Left renal pelvis (tissue), 4 donors: ENCODE data around the gene PPM1H. TPM values are rescaled to one million over a fixed set of nuclear protein-coding genes. Genes with fewer than 3 reads are reported as not detected.
"Not testable (repeated sequence)": the region's sequence is repeated elsewhere in the genome, so short reads cannot be mapped to it uniquely, and the experiment has no call there.

ENCODE experiments used
- DNase-seq, 4 donors: peaks; one replicate each; pipeline ENCODE4 v3.0.0-alpha.2; 2013; ENCODE audit warnings: low read depth in 4 of 4, low spot score in 3 of 4
- polyA plus RNA-seq, 4 donors: library from polyadenylated mRNA; unstranded; fragments of 120-200 nt; gene quantifications; one replicate each; pipeline ENCODE4 v1.2.1, GENCODE V29; 2013; ENCODE audit not compliant: insufficient read length in 4 of 4

The PPM1H gene
- polyA plus RNA-seq, 4 donors: 4.1 to 30.8 (median 28.2) TPM

DNA sequence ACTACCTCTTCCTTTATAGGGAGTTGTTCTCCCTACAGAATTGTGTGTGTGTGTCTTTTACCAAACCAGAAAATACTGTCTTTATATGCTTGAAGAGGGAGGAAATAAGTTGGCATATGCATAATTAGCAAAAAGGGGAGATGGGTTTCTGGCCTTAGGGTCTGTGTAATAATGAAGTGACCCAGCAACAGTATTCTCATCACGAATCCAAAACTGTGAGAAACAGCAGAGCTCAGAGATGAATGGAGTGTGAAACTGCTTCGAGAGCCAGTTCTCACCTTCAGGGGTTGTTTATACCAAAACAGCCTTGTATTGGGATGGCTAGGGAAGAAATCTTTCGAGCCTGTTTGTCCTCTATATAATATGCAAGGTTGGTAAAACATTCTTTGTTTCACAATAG lies 240.8 kb downstream of the PPM1H start:
- no peak for DNase-seq

GRCh38 chr12:62693376-62694050 lies 241.4 kb downstream of the PPM1H start:
- no peak for DNase-seq

GRCh38 chr12:62692884-62693283 lies 242.1 kb downstream of the PPM1H start:
- DNase-seq: no peak

DNA sequence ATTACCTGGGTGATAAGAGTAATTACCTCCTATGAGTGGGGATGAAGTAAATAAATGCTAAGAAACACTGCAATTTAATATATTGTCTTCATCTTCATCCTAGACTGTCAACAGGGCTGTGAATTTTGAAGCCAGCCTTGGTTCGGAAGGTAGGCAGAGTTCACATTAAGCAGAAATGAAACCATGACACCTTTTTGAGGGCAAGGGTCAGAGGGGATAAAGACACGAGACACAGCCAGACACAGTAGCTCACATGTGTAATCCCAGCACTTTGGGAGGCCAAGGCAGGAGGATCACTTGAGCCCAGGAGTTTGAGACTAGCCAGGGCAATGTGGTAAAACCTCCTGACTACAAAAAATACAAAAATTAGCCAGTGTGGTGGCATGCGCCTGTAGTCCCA lies 243.6 kb downstream of the PPM1H start:
- DNase-seq: no peak

DNA sequence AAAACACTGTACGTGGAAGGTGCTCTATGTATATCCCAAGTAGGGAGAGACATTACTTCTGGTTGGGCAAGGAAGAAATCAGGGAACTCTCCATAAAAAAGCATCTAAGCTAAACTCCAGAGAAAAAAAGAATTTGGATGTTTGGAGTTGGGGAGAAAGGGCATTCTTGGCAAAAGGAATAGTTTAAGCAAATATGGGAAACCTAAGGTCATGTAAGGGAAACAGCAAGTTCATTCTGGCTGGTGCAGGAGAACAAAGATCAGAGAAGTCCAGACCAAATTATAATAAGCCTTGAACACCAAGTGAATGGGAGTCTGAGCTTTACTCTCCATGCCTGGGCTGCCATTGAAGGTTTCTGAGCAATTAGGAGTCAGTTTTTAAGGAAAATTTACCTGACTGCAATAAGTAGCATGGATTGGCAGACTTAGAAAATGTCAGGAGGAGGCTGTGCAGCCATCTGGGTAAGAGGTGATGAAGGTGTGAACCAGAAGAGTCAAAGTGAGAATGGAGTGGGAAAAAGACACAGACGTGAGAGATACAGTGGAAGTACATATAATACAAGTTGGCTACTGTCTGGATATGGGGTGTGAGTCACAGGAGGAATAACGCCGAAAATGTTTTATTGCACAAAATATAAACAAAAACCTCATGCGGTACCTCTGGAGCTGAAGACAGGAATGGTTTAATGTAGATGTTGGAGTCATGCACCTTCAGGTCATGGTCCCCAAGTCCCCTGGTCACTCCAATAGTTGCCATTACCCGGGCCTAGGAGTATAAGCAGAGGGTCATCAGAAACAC lies 245.7 kb downstream of the PPM1H start:
- no peak for DNase-seq

DNA sequence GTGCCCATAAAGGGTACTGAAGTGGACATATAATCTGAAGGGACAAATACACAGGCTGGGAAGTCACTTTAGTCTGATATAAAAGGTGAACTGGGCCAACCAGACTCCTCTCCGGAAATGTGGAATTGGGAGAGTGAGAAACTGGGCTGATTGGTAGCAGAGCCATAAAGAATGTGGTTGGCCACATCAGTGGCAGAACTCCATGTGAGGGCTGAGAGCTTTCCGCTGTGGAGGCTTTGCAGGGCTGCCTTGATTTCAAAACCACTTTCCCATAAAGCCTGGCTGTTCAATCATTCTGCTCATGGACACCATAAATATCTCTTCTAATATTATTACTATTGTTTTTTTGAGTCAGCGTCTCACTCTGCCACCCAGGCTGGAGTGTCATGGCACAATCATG lies 248.0 kb downstream of the PPM1H start:
- no peak for DNase-seq

DNA sequence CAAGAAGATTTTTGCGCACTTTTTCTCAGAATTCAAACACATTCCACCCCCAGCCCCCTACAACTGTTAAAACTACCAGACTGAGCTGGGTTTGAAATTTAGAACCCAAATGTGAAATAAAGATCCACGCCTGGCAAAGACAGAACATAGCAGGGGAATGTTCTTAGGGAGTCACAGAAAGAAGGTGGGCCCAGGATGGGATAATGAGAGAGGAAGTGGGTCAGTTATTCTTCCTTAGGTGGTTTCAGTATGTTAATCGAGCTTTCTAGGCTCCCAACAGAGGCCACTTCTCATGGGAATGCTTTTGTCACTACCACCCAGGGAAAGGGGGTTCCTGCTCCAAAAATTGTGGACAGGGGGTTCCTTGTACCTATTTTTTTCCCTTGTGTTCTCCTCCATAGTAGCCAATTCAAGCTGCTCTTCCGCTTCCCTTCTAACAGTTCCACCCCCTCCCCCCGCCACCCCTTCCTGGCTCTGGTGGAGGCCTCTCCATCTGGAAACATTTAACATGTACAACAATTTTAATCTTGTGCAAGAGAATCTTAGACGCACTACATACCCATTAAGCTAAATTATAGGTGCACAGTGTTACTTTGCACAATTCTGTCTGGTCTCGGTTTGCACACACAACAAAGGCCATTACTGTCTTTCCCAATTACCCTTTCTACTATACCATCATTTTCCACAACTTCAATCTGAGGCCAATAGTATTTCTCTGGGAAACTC lies 250.2 kb downstream of the PPM1H start:
- no peak for DNase-seq

- DNase-seq: no peak
Measured at GRCh38 chr12:62683776-62684569, 251.0 kb downstream of the PPM1H start.

DNA sequence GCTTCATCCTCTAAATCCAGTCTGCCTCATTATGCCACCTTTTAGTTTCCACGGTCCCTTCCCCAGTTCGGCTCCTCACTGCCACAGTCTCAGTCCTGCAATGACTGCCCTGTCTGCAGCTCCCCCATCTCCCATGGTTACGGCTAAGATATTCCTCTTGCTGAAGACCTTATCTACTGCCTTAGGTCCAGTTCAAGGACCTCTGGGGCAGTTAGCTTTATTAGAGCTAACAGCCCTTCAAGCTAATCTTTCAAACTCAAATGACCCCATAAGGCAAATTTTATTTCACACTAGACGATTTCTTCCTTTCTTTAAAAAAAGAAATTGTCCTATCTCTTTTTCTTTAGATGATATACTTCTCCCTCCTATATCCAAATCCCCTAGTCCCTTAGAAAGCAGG lies 253.6 kb downstream of the PPM1H start:
- DNase-seq: no peak

DNA sequence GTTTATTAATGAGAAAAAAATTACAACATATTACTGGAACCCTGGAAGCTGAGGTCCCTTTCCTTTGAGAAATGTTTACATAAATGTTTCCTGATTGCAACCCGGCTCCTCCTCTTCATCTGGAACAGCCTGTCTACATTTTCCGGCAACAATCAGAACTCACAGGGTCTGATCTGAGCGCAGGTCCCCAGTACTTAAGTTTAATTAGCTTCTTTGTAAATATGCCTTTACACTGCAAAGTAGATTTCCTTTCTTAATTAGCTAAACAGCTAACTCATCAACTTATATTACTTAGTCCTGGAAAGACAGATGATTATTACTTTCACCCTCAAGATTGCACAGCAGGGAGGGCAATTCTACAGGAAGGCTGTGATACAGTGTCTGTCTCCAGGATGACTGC lies 255.3 kb downstream of the PPM1H start:
- DNase-seq: no peak

GRCh38 chr12:62677355-62677754 lies 257.6 kb downstream of the PPM1H start:
- no peak for DNase-seq

- no peak for DNase-seq
Measured at GRCh38 chr12:62676521-62677307, 258.2 kb downstream of the PPM1H start.

DNA sequence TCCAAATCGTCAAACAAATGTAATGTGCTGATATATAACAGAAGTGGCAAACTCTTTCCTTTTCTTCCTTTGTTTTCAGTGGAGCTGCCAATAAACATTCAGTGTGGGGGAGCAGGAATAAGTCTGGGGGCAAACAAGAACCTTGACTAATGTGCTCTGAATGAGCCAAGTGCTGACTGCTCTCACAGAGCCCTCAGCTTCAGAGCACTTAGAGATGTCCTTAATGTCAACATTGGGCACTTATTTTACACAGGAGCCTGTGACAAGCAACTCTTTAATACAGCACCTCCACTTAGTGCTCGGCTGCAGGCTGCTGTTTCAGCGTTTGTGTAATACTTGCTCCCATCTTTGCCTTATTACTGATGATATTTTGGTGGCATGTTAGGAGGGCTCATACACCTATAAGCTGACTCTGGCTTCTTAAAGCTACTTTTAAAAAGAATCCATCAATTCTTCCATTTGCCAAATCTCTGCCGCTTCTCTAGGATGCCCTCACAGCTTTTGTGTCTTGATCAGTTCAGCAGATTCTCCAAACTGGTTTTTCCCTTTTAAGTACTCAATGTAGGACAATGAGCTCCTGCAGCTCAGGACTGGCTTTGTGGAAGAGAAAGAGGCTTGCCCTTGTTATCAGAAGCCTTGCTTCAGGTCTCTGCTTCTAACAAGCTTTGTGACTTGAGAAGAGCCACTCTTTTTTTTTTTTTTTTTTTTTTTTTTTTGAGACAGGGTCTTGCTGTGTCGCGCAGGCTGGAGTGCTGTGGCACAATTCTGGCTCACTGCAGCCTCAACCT lies 261.7 kb downstream of the PPM1H start:
- no peak for DNase-seq

DNA sequence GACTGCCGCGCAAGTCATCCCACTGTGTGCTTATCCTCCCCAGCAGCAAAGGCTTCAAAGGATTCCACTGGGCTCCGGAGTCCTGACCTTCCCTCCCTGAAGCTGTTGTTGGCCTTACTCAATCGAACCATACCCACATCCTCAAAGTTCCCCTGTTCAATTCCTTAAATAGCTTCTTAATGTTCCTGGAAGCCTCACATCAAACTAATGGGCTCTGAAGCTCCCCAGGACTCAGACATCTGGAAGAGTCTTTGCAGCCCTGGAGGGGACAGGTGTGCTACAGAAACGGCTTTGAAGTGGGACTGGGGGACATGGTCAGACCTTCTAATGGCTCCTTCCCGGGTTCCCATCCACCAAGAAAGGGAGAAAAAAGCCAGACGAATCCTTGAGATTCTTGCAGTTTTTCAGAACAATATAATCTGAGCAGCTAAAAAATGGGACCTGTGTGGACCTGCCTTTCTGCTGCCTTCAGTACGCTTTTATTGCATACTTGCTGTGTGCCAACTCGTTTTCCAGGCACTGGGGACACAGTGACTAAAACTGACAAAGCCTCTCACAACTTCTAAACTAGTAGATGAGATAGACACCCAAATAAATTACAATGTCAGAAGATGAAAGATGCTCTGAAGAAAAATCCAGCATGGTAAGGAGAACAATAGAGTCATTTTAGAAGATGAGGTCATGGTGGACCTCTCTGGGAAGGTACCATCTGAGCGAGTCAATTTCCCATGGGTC lies 263.8 kb downstream of the PPM1H start:
- DNase-seq: no peak

DNA sequence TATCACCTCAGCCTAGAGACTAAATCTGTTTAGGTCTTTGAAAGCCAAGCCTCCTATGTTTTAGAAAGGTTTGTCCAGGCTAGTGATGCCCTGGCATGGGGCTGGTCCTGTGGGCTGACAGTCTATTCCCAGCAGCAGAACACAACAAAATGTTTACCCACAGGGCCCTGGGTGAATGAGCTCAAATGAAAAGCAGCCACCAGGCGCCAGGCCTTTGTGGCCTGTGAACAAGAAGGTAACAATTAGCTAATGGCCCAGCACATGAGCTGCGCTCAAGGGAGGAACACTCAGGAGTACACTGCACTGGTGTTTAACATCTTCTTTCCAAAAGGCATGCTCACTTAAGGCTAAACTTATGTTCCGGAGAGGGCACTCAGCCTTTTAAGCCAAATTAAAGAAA lies 266.2 kb downstream of the PPM1H start:
- no peak for DNase-seq

- DNase-seq: not testable (repeated sequence)
Measured at GRCh38 chr12:62664951-62665350, 270.0 kb downstream of the PPM1H start.

- DNase-seq: no peak
Measured at GRCh38 chr12:62660756-62661155, 274.2 kb downstream of the PPM1H start.

DNA sequence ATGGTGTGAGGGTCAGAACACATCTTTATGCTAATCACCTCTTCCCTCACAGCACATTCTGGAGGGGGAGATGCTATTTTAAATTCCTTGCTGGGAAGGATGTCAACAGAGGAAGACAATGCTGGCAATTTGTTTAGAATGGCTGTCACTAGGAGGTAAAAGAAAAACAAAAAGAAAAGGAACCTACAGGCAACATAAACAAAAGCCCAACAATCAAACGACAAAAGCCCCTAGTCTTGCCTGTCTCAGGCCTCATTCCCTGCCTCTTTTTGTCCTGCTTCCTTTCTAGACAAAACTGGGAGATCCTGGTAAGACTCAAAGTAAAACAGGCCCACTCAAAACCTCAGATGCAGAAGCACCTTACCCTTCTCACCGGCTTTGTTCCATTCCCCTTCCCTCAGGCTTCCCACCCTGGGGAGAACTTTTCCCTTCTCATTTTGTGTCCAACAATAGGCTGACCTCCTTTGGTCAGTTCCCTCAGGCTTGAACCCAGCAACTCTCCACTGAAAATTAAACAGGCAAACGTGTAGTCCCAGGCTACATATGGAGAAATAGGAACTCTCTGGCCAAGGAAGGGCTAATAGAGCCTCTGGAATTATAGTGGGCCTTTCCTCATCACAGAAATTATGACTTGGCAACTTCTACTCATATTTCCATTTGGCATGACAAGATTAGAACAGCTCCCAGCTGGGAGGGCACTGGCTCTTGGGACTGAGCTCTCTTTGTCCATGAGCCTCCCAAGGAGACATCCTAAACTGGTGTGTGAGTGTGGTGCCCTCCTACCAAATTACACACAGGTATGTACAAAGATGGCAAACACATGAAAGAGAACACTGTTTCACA lies 275.3 kb downstream of the PPM1H start:
- DNase-seq: no peak
